Brain microvascular endothelial cell (primary cell): Measurements from ENCODE around the gene CXorf66.
"Not testable (repeated sequence)": the region's sequence is repeated elsewhere in the genome, so short reads cannot be mapped to it uniquely, and the experiment has no call there.

Experiments
- DNase-seq: peaks from one replicate; pipeline ENCODE4 v3.0.0-alpha.2; 2020
- H3K27ac ChIP-seq: fragments of 250-450 bp; sonication (Bioruptor Pico); 2 replicates; pipeline ENCODE4 v1.5.1; 2020; ENCODE audit warnings: mild to moderate bottlenecking, moderate library complexity
- H3K27me3 ChIP-seq: fragments of 250-450 bp; sonication (Bioruptor Pico); replicated peaks from 2 replicates; pipeline ENCODE4 v1.5.1; 2020; ENCODE audit warnings: mild to moderate bottlenecking
- H3K36me3 ChIP-seq: fragments of 250-450 bp; sonication (Bioruptor Pico); replicated peaks from 2 replicates; pipeline ENCODE4 v1.5.1; 2020; ENCODE audit warnings: mild to moderate bottlenecking
- H3K4me3 ChIP-seq: 2 replicates; pipeline ENCODE4 v1.5.1; 2011; ENCODE audit warnings: low read depth, mild to moderate bottlenecking, control low read depth, low read length, moderate library complexity
- CTCF ChIP-seq: IDR thresholded peaks from 2 replicates; pipeline ENCODE4 v1.5.1; 2011; ENCODE audit warnings: low read depth, mild to moderate bottlenecking, moderate library complexity, low read length, control low read depth, inconsistent platforms; ENCODE audit errors: missing control alignments
- in situ Hi-C: cut with HindIII; loops from 2 replicates; pipeline ENCODE4 v1.10.0; 2017; ENCODE audit warnings: low sequenced_read_pairs, low pct_ligation_motif_present

Gene CXorf66

GRCh38 chrX:139971394-139971749, 6.1 kb upstream of the CXorf66 start:
- TF ChIP-seq CTCF: no peak
- Histone ChIP-seq H3K27me3 (no peaks in the 10 kb centered on the region), H3K27ac (no peak overlapping the region), H3K4me3 (no peak overlapping the region), H3K36me3 (no peaks in the 10 kb centered on the region)
- in situ Hi-C loops: no loop called here
- DNase-seq: no peak

GRCh38 chrX:139969286-139969685, 4.0 kb upstream of the CXorf66 start:
- Histone ChIP-seq H3K36me3 (no peaks in the 10 kb centered on the region), H3K27me3 (no peaks in the 10 kb centered on the region), H3K27ac (no peak overlapping the region), H3K4me3 (no peak overlapping the region)
- no peak for DNase-seq
- in situ Hi-C loops: no loop called here
- TF ChIP-seq CTCF: no peak

GRCh38 chrX:139967750-139968149, 2.4 kb upstream of the CXorf66 start:
- Histone ChIP-seq H3K27ac (no peak overlapping the region), H3K27me3 (no peaks in the 10 kb centered on the region), H3K4me3 (no peak overlapping the region), H3K36me3 (no peaks in the 10 kb centered on the region)
- TF ChIP-seq CTCF: no peak
- DNase-seq: no peak
- in situ Hi-C loops: no loop called here

GRCh38 chrX:139967300-139967699, 2.0 kb upstream of the CXorf66 start:
- no peak for DNase-seq
- Histone ChIP-seq H3K27ac (no peak overlapping the region), H3K27me3 (no peaks in the 10 kb centered on the region), H3K36me3 (no peaks in the 10 kb centered on the region), H3K4me3 (no peak overlapping the region)
- in situ Hi-C loops: no loop called here
- TF ChIP-seq CTCF: peak; percentile 52

GRCh38 chrX:139966159-139966558, 838 bp upstream of the CXorf66 start:
- DNase-seq, H3K27ac ChIP-seq, H3K36me3 ChIP-seq, H3K27me3 ChIP-seq, in situ Hi-C loops, H3K4me3 ChIP-seq: not testable (repeated sequence)
- peak; percentile 42 for TF ChIP-seq CTCF

GRCh38 chrX:139961091-139961490, 4.2 kb downstream of the CXorf66 start:
- H3K27ac ChIP-seq, H3K27me3 ChIP-seq, DNase-seq, in situ Hi-C loops, H3K36me3 ChIP-seq, H3K4me3 ChIP-seq: not testable (repeated sequence)
